Kidney epithelial cell (primary cell): ENCODE results near the gene SEC14L2. TPM values are rescaled to one million over a fixed set of nuclear protein-coding genes. Genes with fewer than 3 reads are reported as not detected.
A peak's percentile ranks its signal among the peaks of the same experiment; 100 is the strongest.

Experiments used
- DNase-seq: peaks from one replicate; pipeline ENCODE4 v3.0.0-alpha.2; 2010; ENCODE audit warnings: low read depth
- H3K27me3 ChIP-seq: 2 replicates; pipeline ENCODE4 v1.6.0; 2011; ENCODE audit warnings: low read length; ENCODE audit not compliant: control insufficient read depth, insufficient read depth
- H3K36me3 ChIP-seq: 2 replicates; pipeline ENCODE4 v1.5.1; 2011; ENCODE audit warnings: low read length; ENCODE audit not compliant: control insufficient read depth, insufficient read depth
- H3K4me3 ChIP-seq: 2 replicates; pipeline ENCODE4 v1.5.1; 2011; ENCODE audit warnings: low read depth, mild to moderate bottlenecking, control low read depth, low read length
- CTCF ChIP-seq: IDR thresholded peaks from 2 replicates; pipeline ENCODE4 v1.5.1; 2011; ENCODE audit warnings: mild to moderate bottlenecking, moderate library complexity, low read length, control low read depth, inconsistent platforms; ENCODE audit not compliant: insufficient read depth, poor library complexity, severe bottlenecking
- total RNA-seq: library from RNA; depleted of rRNA; stranded (reverse); fragments of >200 nt; gene quantifications from 2 replicates; pipeline ENCODE4 v1.2.3, GENCODE V29; 2015

Gene SEC14L2
- total RNA-seq: 31.7 and 36.0 TPM in 2 replicates

DNA sequence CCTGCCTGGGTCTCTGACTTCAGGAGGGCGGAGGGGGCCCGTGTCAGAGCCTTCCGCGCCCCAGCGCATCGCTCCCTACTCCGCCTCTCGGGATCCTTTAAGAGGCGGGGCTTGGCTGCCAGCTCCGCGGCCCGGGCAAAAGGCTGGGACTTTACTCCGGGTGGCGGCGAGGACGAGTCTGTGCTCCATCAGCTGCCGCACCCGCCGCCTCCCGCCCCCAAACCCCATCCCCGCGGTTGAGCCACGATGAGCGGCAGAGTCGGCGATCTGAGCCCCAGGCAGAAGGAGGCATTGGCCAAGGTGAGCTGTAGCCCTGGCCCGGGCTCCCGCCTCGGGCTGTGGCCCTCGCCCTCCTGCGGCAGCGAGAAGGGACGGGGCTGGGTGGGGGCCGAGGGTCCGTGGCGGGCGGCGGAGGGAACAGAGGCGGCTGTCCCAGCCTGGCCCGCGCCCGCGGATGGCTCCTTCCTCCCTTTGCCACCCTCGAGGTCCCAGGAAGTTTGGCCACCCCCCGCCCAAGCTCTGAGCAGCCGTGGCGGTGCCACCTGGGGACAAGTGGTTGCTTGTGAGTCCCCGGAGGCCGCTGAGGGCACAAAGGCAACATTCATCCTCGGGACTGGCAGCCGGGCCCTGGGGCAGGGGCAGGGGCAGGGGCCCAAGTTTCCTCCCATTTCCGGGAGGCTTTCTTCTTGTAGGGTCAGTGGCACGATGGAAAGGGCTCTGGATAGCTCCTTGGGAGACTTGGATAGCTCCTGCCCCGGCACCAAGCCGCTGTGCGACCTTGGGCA is at the start of gene SEC14L2:
Gene SEC14L2, plus strand, starts transcription at position 148 of the 785 bp plus-strand sequence. Its CDS starts 99 bp downstream, at position 247.
- no peak for TF ChIP-seq CTCF
- no peaks in the 10 kb centered on the region for H3K36me3 ChIP-seq
- DNase-seq: no peak
- H3K27me3 ChIP-seq: no peaks in the 10 kb centered on the region
- H3K4me3 ChIP-seq: peak within 1 kb of the TSS; percentile 88

GRCh38 chr22:30347255-30347892 is 49.4 kb upstream of the SEC14L2 start:
- TF ChIP-seq CTCF: no peak

GRCh38 chr22:30348404-30348803 is 48.4 kb upstream of the SEC14L2 start:
- Histone ChIP-seq H3K4me3 (no peak overlapping the region), H3K27me3 (no peaks in the 10 kb centered on the region), H3K36me3 (peaks cover 6% of the 10 kb centered on the region)
- no peak for DNase-seq
- TF ChIP-seq CTCF: no peak

More at GRCh38 chr22:30347255-30347892, 49.4 kb upstream of the SEC14L2 start:
- Histone ChIP-seq H3K4me3 (no peak overlapping the region), H3K27me3 (no peaks in the 10 kb centered on the region), H3K36me3 (peaks cover 6% of the 10 kb centered on the region)
- DNase-seq: no peak

GRCh38 chr22:30348809-30349208 is 48.0 kb upstream of the SEC14L2 start:
- Histone ChIP-seq H3K27me3 (no peaks in the 10 kb centered on the region), H3K4me3 (no peak overlapping the region), H3K36me3 (peaks cover 6% of the 10 kb centered on the region)
- DNase-seq: no peak
- no peak for TF ChIP-seq CTCF

GRCh38 chr22:30351226-30351625 is 45.6 kb upstream of the SEC14L2 start:
- H3K36me3 ChIP-seq: no peaks in the 10 kb centered on the region
- no peak for DNase-seq
- TF ChIP-seq CTCF: no peak
- no peak overlapping the region for H3K4me3 ChIP-seq
- H3K27me3 ChIP-seq: no peaks in the 10 kb centered on the region

GRCh38 chr22:30354644-30355043 is 42.2 kb upstream of the SEC14L2 start:
- no peaks in the 10 kb centered on the region for H3K27me3 ChIP-seq
- H3K4me3 ChIP-seq: no peak overlapping the region
- TF ChIP-seq CTCF: no peak
- H3K36me3 ChIP-seq: no peaks in the 10 kb centered on the region
- no peak for DNase-seq
